ENCODE measurements around the gene CD99.

CD99 gene

DNA sequence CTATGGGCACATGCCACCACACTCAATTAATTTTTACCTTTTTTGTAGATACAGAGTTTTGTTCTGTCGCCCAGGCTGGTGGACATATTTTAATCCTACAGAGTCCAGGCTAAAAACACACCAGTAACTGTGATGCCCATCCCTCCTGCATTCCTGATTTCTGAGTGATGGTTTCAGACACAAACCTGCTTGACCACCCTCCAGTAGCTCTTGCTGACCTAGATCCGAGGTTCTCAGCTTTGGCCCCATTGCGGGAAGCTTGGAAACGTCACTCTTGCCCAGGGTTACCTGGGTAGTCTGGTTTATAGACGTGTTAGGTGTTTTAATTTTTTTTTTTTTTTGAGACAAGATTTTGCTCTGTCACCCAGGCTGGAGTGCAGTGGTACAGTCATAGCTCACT lies 7.5 kb downstream of the CD99 start:
- DNase-seq (ENCODE audit: low read depth in 2 of 2) = no peak

DNA sequence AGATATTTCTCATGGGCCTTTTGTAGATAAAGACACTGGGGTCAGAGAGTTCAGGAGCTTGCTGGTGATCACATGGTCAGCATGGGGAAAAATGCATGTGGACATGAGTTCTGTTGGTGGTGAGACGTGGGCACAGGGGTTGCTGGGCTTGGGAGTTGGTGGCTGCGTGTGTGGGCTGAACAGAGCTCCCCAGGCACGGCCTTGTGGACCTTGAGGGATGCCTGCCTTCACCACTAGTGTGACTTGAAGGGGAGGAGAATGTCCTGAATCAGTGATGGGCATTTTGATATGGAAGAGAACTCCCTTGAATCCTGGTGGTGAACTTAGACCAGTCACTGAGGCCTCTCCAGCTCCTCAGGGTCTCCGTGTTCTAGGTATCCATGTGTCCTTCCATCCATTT lies 8.9 kb downstream of the CD99 start:
- no peak for DNase-seq (ENCODE audit: low read depth in 2 of 2)

DNA sequence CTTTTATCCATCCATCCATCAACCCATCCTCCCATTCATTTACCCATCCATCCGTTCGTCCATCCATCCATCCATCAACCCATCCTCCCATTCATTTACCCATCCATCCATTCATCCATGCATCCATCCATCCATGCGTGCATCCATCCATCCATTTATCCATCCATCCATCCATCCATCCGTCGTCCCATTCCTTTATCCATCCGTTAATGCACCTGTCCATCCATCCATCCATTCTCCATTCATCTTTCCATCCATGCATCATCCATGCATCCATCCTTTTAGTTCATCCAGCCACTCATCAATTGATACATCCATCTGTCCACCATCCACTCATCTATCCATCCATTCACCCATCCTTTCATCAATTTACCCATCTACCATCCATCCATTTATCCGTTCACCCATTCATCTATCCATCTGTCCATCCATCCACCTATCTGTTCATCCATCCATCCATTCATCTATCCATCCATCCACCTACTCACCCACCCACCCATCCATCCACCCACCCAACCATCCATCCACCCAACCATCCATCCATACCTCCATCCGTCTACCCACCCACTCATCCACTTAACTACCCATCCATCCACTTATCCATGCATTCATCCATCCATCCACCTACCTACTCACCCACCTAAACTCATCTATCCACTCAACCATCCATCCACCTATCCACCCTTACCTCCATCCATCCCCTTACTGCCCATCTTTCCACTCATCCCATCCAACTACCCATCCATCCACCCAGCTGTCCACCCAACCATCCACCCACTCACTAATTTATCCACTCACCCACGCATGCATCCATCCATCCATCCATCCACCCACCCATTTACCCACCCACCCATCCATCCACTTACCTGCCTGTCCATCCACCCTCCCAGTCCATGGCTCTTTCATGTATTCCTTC lies 9.6 kb downstream of the CD99 start:
- no peak for DNase-seq (ENCODE audit: low read depth in 2 of 2)

DNA sequence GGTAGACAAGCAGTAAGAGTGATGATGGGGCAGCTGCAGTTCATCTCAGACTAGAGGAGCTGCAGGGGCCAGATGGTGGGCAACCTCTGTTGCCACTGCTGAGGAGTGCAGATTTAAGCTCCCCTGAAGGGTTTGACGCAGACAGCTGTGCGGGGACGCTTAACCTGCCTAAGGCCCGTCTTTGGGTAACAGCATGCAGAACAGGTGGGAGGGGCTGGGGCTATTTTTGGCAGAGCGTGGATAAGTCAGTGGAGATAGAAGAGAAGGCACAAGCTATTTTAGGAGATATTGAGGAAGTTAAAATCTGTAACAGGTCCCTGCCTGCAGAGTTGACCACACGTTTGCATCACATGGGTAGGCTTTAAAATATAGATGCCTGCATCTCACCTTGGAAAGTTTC lies 10.5 kb downstream of the CD99 start:
- DNase-seq (ENCODE audit: low read depth in 2 of 2) = no peak

DNA sequence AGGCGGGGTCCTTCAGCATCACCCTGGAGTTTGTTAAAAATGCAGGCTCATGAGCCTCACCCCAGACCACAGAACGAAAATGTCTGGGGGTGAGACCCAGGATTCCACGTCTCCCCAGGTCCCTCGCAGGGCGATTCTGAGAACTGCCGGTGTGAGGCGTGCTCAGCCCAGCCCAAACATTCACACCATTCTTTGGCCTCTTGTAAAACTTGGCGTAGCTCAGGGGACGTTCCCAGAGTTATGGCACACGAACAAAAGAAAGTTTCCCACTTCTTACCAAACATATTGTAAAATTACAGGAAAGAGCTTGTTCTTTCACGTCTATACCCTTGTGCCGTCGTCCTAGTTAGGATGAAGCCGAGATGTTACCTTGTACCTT lies 12.9 kb downstream of the CD99 start:
- DNase-seq (ENCODE audit: low read depth in 2 of 2) = no peak

DNA sequence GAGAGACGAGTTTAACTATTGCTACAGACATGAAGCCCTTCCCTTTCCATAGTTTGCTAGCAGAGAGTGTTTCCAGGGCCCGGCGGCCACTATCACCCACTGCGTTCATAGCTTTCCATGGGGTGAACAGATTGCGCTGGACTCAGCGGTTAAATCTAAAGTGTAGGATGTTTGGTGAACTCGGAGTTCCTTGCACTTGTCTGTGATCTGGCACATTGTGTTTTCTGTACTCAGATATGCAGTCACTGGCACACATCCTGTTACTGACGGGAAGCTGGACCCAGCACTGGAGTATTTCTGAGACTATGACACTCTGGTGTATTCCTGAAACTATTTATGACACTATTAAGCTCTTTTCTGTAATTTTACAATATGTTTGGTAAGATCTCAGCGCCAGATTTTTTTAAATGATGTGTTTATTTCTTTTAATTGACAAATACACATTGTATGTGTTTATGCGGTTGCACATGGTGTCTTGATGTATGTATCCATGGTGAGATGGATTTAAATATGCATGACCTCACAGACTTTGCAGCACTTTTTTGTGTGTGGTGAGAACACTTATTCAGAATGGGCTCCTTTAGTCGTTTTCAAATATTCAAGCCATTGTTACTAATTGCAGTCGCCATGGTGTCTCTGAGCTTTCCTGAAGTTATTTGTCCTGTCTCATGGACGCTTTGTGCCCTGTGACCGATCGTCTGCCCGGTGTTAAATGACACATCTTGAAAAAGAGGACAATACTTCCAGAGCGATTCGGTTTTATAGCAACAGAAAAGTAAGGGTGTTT lies 14.1 kb downstream of the CD99 start:
- DNase-seq (ENCODE audit: low read depth in 2 of 2) = no peak

DNA sequence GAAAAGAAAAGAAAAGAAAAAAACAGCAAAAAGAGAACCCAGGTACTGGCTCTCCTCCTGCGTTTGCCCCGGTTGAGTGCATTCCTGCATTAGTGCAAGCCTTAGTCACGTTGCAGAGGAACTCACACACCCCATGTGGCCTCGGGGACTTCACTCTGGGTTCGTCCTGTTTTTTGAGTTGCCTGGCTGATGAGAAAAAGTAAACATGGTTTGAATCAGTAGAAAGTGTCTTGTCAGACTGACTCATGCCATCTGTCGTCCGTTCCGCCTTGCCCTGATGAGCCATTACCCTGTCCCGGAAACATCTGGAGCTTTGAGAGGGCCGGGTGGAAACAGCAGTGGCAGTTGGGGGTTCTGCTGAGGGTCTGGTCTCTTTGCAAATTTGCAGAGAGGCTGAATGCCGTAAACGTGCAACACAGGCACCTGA lies 16.3 kb downstream of the CD99 start:
- DNase-seq (ENCODE audit: low read depth in 2 of 2) = peak; percentile 51 to 54

DNA sequence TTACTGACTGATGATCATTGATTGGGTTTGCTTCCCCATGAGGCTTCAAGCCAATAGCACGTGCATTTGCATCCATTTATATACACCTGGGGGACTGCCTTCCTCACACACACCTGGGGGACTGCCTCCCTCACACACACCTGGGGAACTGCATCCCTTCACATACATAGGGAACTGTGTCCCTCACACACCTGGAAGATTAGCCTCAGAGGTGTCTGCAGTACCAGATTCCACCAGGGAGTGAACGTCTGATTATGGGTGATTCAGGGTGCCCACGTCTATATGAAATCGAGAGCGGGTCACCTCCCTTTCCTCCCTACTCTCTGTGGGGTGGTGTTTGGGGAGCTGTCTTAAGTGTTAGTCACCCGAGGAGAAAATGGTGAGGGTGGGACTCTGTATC lies 16.9 kb downstream of the CD99 start:
- no peak for DNase-seq (ENCODE audit: low read depth in 2 of 2)

DNA sequence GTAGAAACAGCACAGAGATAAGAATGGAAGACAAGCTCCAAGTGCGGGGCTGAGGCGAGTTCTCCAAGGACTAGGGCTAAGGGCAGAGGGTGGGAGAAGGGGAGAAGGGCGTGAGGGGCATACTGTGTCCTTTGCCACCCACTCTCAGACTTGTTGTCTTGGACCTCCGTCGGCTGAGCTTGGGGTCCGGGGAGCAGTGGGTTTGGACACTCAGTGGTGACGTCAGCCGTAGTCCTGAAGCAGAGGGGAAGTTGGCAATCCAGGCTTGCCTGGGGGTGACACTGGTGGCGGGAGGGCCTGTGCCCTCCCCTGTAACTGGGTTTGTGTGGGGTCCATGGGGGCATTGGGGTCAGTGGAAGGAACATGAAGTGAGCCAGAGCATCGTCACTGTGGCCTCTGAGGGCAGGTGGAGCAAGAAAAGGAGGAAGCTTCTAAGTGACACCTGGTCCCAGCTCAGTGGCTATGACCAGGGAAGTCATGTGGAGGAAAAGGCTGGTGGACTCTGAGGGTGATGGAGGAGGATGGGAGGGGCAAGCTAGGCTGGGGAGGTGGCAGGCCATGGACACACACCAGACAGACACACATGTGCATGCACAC lies 17.6 kb downstream of the CD99 start:
- no peak for DNase-seq (ENCODE audit: low read depth in 2 of 2)

DNA sequence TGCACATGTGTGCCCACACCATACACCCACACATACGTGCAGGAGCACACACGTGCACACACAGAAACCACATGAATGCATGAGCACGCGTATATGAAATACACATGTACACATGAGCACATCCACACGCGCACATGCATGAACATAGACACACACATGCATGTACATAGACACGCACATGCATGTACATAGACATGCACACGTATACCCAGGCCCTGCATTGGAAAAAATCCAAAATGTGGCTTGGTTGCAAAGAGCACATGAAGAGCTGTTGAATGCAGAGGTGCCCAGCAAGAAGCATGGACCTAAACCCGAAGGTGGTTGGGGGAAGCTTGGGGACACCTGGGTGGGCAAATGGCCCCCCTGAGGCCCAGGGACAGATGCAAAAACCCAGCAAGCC lies 18.5 kb downstream of the CD99 start:
- no peak for DNase-seq (ENCODE audit: low read depth in 2 of 2)

DNA sequence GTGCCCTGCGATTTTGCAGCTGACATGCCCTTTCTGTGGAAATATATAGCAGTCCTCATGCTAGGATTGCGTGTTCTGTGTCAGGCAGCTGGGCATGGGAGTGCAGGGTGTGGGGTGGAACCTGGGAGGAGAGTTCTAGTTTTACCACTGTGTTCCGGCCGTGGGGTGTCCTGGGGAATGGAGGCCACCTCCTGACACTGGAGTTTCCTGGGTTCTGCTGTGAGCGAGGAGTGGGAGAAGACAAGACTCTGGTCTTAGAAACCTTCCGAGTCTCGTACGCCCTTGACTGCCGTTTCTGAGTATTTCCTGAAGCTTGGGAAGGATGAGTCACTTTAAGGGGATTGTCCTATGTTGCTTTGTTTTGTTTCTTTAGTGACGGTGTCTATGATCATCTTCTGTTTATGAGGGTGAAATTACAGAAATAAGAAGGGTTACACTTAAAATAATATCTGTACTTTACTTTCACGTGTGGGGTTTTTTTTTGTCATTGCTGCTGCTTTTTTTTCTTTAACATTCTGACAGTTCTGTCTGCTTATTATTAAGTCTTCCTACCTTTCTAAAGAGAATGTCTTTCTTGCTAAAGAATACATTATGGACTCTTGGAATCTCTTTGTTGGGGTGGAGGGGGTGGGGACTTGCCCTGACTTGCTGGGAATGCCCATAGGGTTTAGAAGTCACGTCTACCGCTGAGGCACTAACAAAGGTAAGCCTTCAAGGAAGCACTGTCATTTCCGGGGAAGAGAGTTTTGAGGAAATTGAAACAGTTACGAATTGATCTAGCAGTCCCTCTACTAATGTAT lies 19.1 kb downstream of the CD99 start:
- DNase-seq (ENCODE audit: low read depth in 2 of 2) = peak in 1 of 2 donors; percentile 31

DNA sequence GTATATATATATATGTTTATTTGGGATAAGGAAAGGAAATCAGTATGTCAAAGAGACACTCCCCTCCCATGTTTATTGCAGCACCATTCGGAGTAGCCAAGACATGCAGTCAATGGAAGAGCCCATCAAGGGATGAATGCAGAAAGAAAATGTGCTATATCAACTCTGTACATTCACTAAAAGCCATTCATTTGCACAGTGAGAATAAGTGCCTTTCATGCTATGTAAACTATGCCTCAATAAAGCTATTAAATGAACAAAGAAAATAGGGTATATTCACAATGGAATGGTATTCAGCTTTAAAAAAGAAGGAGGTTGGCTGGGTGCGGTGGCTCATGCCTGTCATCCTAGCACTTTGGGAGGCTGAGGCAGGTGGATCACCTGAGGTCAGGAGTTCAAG lies 20.3 kb downstream of the CD99 start:
- DNase-seq (ENCODE audit: low read depth in 2 of 2) = no peak

DNA sequence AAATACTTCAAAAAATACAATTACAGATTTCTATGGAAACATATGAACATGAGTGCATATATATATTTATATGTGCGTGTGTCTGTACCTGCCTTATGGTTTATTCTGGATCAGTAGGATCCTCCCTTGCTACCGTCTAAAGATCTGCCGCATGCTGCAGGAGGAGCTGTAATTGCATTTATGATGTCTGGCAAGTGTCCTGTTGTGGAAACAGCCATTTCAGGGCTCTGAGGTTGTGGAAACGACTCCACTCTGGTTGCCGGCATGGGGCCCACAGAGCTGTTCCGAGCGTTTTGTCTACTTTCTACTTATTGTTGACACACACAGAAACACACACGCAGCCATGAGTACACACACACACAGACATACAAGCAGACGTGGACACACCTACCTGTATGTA lies 21.3 kb downstream of the CD99 start:
- DNase-seq (ENCODE audit: low read depth in 2 of 2) = no peak

DNA sequence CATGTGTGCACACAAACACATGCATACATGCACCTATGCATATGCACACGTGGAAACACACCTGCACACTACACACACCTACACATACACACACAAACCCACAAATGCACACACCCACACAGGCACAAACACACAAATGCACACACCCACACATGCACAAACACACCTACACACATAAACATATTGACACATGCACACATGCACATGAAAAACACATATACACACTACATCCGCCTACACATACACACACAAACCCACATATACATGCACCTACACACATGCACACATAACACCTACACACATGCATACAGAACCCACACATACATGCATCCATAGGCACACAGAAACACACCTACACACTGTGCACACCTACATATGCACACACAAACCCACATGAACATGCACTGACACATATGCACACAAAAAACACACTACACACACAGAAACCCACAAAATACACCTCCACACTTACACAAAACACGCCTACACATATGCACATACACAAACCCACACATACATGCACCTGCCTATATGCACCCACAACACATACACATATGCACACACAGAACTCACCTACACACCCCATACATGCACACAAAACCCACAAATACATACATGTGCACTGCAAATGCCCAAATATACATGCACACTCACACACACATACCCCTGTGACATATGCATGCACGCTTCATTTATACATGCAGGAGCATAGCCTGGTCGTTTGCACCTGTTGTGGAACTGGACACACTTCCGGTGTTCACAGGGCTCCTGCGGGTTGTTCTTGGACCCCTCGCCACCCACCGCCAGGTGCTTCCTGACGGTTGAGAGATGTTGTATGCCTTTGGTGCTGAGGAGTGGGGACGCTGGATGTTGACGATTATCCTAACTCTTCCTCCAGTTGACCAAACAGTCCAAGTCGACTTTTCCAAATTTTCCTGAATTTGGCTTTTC lies 22.1 kb downstream of the CD99 start:
- DNase-seq (ENCODE audit: low read depth in 2 of 2) = no peak

DNA sequence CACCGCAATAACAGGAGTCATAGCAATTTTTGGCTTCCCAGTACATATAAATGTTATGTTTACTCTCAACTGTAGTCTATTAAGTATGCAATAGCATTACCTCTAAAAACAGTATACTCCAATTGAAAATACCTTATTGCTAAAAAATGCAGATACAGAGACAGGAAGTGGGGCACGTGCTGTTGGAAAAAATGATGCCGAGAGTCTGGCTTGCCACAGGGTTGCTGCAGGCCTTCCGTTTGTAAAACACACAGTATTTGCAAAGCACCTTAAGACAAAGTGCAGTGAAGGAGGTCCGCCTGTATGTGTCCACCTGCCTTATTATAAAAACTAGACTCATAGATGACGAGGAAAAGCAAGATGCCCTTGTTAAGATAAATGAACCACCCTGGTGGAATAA lies 23.5 kb downstream of the CD99 start:
- DNase-seq (ENCODE audit: low read depth in 2 of 2) = no peak

DNA sequence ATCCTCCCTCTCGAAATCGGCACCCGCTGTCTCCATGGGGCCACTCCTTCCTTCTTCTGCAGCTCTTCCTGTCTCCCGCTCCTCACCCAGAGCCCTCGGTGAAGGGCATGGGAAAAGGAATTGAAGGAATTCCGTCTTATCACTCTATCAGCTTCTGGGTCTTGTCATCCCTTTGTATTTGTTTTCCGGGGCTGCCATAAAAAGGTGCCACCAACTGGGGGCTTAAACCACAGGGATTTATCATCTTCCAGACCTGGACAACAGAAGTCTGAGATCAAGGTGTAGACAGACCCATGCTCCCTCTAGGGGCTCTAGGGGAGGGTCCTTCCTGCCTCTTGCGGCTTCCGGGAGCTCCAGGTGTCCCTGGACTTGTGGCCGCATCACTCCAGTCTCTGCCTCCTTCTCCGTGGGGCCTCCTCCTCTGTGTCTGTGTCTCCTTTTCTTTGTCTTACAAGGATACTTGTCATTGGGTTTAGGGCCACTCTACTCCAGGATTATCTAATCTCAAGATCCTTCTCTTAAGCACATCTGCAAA lies 24.0 kb downstream of the CD99 start:
- no peak for DNase-seq (ENCODE audit: low read depth in 2 of 2)

DNA sequence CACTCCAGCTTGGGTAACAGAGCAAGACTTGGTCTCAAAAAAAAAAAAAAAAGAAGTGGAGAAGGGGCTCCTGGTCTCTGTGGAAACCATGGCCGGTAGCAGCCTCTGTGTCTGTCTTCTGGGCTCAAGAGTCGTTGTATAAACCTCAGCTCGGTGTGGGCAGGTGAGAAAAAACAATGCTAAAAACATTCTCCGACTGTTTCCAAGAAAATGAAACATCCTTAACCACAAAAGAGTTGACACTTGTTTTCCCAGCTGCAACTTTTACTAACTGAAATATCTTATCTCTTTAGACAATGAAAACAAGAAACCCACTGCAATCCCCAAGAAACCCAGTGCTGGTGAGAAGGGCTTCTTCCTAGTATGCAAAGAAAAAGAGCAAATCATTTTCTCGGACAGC lies 26.2 kb downstream of the CD99 start:
- DNase-seq (ENCODE audit: low read depth in 2 of 2) = no peak

DNA sequence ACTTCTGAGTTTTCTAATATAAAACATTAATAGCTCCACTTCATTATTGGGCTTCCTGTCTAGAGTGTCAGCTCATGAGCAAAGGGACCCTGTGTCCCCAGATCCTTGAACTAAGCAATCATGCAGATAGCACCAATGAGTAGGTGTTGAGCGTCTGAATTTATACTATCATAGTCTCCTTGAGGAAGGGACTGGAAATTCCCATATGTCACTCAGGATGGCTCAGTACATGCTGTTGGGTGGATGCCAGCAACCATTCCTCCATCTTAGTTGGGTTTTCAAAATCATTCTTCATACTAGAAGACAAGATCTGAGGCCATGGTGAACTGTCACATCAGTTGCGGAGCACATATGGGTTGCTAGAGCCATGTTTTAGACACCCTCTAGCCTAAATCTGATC lies 27.7 kb downstream of the CD99 start:
- no peak for DNase-seq (ENCODE audit: low read depth in 2 of 2)

DNA sequence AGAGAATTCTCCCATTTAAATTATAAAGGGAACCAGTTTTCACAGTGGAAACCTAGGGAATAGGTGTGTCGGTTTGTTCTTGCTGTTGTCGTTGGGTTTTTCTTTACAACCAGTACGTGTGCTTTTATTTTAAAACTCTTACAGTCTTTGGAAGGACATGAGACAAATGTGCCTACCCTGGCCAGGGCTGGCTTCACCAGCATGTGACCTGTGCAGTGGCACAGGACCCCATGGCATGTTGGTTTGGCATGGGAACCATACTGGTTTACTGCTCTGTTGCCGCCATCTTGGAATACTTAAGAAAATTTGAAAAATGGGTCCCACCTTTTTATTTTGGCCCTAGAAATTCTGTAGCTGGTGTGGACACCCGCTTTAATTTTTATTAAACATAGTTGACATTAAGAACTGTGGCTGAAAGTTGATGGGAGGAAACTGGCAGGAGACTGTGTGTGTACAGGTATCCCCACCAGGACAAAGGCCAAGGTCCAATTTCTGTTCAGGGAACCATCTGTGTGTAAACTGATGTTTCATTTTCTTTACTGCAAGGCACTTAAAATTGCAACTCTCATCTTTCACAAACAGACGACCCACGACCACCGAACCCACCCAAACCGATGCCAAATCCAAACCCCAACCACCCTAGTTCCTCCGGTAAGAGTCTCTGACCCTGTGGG lies 28.8 kb downstream of the CD99 start:
- no peak for DNase-seq (ENCODE audit: low read depth in 2 of 2)

All from stimulated activated CD8-positive, alpha-beta memory T cell treated with anti-CD3 and anti-CD28 coated beads, Interleukin-7, amount 100 ng/mL, for 4 hours (primary cell).